Measurements from ENCODE around the gene DOCK1.

DNA sequence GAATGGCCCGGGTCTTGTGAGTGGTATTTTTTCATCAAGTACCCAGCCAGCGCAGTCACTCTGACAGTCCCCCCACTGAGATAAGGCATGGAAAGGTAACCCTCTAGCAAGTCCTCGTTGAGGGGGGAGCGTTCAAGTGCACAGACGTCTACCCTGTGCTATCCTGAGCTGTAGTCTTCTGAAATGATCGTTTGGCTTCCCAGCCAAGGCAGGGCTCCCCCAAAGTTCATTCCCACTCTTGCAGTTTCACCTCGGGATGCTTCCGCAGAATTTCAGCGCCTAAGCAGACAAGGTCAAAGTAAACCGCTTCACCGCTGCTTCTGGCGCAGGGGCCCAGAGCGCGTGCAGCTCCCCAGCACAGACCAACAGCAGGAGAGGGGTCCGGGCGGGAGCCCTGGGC is 289.4 kb downstream of the DOCK1 start:
- TF ChIP-seq POLR2A (IDR thresholded peaks at IDR 0.05) (no peak), CTCF (IDR thresholded peaks at IDR 0.05 in 4 of 5, conservative IDR thresholded peaks at IDR 0.05 in 1 of 5) (no peak)

Measured in gastrocnemius medialis (tissue), 4 donors.